Activated CD4-positive, CD25-positive, alpha-beta regulatory T cell treated with anti-CD3 and anti-CD28 coated beads, Interleukin-2, amount 50 U/mL, for 72 hours (primary cell): Measurements from ENCODE around the gene TMC3.
"Not testable (repeated sequence)": the region's sequence is repeated elsewhere in the genome, so short reads cannot be mapped to it uniquely, and the experiment has no call there.

Experiments
- DNase-seq: peaks from one replicate; pipeline ENCODE4 v3.0.0; 2021

TMC3 gene

DNA sequence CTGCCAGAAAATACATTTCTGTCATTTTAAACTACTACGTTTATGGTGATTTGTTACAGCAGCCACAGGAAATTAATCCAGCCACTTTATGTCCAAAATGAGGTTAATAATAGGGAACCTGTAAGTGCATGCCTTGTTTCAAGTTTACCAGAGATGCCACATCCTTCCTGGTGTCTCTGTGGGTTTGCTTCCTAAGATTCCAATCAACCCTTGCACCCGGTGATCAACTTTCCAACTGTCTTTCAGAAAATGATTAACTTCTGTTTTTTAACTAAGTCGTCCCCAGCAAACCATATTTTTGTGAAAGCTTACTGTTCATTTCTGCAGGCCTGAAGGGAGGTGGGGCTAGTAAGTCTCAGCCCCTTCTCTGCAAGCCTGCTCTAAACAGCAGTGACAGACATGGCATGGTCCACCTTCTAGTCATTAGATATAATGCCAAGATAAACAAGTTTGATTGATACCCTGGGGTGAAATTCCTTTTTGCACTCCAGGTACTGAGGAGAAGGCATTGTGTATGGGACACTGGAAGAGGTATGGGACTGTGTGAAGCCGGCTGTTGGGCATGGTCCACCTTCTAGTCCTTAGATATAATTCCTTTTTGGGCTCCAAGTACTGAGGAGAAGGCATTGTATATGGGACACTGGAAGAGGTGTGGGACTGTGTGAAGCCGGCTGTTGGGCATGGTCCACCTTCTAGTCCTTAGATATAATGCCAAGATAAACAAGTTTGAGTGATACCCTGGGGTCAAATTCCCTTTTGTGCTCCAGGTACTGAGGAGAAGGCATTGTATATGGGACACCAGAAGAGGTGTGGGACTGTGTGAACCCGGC lies 11.1 kb upstream of the TMC3 start:
- DNase-seq, result no peak

- DNase-seq, result no peak
Measured at GRCh38 chr15:81381720-81382119, 7.7 kb upstream of the TMC3 start.

DNA sequence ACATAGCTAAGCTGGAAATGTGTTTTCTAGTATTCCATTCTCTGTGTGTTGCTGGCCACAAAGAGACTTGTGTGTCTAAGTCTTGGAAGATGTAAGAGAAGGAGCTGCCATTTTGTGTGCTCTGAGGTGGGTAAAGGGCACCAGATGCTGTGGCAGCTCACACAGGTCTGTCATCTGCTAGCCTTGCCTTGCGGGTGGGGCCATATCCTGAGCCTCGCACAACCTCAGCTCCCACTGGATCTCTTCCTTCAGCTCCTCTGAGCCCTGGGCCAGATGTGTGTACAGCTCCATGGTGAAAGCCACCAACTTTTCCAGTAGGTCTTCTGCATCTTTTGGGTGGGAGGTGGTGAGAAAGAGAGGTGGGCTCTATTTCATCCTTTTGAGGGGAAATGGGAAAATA lies 6.7 kb upstream of the TMC3 start:
- no peak for DNase-seq

DNA sequence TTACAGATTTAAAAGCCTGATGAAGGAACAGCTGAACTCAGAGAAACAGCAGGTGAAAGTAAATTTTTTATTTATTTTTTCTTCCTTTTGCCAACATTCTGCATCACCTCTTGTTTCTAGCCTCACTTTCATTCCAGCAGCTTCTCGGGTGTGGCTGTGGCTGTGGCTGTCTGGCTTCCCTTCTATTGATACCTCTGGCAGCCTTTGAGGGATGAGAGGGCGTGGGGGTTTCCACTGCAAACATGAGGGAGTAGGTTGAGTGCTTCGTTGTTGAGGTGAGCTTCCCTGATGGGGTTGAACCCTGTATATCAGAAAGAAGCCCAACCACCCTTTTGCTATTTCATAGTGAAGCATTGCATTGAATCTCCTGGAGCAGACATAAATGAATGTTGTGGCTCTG lies 6.2 kb upstream of the TMC3 start:
- no peak for DNase-seq

DNA sequence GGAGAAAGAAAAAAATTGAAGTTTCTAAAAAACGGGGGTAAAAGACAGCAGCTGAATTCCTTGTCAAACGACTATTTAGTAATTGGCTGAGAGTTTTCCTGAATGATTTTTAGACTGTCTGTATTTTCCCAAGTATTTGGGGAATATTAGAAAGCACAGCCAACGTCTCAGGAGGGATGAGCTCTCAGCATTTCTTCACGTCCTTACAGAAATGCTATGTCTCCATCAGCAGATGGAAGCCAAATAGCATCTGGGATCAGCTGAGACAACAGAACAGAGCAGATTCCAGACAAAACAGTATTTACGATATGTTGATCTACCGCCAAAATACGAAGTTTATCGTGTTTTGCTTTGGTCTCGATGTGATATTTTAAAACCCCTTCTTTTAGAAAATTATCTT lies 5.3 kb upstream of the TMC3 start:
- DNase-seq, result no peak

DNA sequence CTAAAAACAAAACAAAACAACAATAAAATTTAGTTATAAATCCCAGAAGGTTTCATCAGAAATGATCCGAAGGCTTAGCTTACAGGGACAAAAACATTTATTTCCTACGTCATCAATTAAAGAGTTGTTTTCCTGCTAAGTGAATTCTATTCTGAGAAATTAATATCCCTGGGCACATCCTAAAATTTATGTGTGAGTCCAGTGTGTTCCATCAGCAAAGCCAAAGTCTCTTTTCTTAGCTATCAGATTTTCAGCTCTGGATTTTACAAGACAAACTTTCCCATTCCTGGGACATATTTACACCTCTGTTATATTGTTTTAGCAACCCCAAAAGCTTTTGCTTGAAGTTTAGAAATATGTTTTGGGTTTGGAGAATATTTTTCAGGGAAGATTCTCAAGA lies 4.4 kb upstream of the TMC3 start:
- DNase-seq, result no peak

GRCh38 chr15:81377871-81378270 lies 3.9 kb upstream of the TMC3 start:
- no peak for DNase-seq

DNA sequence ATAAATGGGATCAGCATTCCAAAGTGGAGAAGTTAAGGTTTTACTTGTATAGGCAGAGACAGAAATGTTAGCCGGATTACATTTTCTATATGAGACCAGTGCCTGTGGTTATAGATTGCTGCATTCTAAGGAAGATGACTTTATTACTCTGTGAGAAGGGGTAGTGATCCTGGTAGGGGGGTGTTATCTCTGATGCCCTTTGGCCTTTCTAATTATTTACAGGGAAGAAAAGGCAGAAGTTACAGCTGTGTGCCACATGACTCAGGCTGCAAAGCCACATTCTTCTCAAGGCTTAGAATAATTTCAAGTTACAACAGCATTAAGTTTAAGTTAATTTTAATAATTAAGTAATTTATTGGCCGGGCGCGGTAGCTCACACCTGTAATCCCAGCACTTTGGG lies 2.2 kb upstream of the TMC3 start:
- DNase-seq, result no peak

DNA sequence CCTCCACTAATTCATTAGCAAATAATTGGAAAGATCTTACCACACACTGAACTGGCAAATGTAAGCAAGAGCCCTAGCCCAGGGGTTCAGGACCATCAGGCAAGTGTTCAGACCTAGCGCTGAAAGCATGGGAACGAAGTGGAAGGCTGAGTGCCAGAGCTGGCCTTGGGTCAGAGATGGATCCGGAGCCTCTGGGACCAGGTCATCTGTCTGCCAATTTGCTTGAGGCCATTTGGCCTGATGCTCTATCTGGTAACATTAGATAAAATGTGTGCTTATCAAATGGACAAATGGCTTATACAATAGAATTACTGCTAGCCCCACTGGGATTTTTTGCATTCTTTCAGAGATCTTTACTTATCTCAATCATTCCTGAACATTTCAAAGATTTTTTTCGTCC lies 1.4 kb upstream of the TMC3 start:
- DNase-seq, result no peak

GRCh38 chr15:81373176-81373575 lies 837 bp downstream of the TMC3 start:
- no peak for DNase-seq

DNA sequence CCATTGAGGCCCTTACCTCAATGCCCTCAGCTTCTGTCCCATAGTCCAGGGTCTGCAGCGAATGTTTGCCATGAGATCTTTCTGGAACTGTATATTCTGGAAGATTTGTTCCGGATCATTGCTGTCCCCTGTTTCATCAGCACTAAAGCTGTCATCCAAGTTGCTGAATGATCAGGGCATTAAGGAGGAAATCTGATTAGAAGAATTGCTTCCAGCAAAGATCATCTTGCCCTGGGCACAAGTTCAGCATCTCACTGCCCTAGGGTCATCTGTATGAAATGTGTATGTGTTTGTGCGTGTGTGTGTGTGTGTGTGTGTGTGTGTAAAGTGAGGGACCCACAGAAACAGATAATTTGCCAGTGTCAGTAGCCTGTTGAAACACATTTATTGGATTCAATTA lies 1.4 kb downstream of the TMC3 start:
- no peak for DNase-seq

DNA sequence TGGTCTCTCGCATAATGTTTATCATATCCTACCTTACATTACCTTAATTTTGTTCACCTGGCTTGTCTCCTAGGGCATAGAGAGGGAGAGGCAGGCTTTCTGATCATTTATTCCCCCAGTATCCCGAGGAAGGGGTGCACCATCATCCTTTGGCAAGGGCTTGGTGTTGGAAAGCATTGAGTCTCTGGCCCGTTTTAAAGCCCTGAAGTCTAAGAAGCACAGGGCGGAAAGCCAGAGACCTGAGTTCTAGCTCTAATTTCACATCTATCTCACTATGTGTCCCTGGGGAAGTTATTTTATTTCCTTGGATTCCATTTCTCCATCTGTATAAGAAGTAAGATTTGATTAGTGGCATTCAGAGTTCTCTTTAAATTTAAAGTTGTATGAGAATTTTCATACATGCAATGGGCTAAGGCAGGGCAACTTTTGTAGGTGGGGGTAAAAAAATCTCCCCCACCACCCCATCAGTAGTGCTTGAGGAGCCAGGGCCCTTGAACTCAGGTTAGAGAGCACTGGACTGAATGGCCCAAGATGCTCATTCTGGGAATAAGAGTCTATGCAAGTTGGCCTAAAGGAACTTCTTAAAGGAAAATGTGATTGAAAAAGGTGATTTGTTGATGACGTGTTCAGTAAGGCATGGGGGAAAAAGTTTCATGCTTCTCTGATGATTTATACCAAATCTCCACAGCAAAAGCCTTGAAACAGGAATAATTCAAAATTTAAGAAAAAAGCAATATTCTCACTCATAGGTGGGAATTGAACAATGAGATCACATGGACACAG lies 10.1 kb downstream of the TMC3 start:
- DNase-seq, result no peak

GRCh38 chr15:81363276-81363675 lies 10.7 kb downstream of the TMC3 start:
- no peak for DNase-seq

DNA sequence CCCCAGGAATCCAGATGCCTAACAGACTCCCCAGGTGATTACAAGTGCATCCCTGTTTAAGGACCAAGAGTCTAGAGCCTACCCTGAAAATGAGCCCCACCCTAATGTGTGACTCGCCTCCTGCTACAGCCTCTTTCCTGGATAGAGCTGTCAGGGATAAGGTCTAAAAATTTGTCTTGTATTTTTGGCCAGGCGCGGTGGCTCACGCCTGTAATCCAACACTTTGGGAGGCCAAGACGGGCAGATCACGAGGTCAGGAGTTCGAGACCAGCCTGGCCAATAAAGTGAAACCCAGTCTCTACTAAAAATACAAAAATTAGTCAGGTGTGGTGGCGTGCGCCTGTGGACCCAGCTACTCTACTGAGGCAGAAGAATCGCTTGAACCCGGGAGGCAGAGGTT lies 11.2 kb downstream of the TMC3 start:
- DNase-seq, result no peak

GRCh38 chr15:81361891-81362290 lies 12.1 kb downstream of the TMC3 start:
- DNase-seq, result no peak

- no peak for DNase-seq
Measured at GRCh38 chr15:81360491-81360890, 13.5 kb downstream of the TMC3 start.

DNA sequence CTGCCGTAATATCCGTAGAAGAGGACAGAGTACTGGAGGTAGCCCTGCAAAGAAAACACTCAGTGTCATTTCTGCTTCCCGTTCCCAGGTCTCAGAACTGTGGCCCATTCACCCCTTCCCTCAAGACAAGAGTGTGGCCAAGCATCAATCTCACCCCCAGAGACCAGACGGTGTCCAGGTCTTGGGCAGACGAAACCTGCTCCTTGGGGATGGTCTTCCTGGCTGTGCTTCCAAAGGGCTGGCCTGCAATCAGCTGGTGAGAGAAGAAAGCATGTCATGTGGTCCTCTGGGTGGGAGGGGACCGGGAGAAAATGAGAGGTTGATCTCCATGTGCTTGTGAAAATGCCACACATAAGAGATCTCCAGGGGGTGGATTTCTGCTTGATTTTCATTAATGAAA lies 15.8 kb downstream of the TMC3 start:
- no peak for DNase-seq

- DNase-seq, result no peak
Measured at GRCh38 chr15:81357180-81357686, 16.8 kb downstream of the TMC3 start.

- no peak for DNase-seq
Measured at GRCh38 chr15:81356252-81356651, 17.8 kb downstream of the TMC3 start.

GRCh38 chr15:81351651-81352050 lies 22.4 kb downstream of the TMC3 start:
- DNase-seq, result no peak

DNA sequence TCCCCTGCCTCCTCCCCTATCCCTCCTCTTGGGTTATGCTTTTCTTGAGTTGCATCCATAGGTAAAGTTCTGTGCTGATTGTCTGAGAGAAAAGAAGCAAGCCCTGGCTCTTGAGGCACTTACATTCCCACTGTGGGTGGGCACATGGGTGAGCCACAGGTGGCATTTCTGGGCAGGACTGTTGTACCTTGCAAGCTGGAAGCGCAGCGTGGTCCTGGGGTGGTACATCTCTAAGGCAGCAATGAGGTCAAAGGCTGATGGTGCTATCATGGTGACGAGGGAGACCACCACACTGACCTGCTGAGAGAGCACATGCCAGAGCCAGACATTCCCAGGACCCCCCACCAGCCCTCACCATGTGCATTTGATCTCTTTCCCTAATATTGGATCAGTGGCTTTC lies 24.7 kb downstream of the TMC3 start:
- DNase-seq, result no peak

- DNase-seq, result not testable (repeated sequence)
Measured at GRCh38 chr15:81348691-81349090, 25.3 kb downstream of the TMC3 start.

DNA sequence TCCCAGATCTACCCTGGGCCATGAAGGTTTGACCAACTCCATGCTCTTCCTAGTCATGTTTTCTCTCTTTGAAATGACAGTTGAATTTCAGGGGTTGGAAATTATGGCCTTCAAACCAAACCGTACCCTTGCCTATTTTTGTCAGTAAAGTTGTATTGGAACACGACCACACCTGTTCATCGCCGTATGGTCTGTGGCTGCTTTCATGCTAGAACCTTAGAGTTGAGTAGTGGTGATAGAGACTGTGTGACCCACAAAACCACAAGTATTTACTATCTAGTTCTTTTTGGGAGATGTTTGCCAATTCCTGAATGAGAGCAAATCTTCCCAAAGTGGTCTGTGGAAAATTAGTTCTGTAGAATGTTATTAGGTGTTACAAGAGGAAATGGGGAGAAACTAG lies 26.1 kb downstream of the TMC3 start:
- no peak for DNase-seq

DNA sequence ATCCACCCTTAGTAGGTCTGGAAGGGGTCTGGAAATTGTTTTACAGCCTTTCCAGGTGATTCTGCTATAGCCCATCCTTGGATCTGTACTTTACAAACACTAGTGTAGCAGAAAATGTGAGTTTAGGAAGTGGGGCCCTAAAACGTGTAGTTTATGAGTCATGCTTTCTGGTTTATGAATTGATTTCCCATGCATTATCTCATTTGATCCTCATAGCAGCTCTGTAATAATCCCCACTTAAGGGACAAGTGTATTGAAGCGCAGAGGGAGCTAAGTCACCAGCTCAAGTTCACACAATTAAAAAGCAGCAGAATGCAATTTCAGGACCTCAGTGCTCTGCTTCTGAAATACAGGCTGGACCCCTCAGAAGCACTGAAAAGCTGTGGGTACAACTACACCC lies 27.4 kb downstream of the TMC3 start:
- DNase-seq, result no peak
